Astrocyte (in vitro differentiated cells and primary cell): ENCODE results near the gene CCL17. TPM values are rescaled to one million over a fixed set of nuclear protein-coding genes. Genes with fewer than 3 reads are reported as not detected.

Experiments
- DNase-seq: peaks from one replicate; pipeline ENCODE4 v3.0.0-alpha.2; 2010; ENCODE audit warnings: low read depth
- FAIRE-seq: peaks from 2 replicates; lab custom pipeline; 2011; peaks lifted over from hg19 to GRCh38; lab: Jason Lieb, UNC
- H2AFZ ChIP-seq: 2 replicates; pipeline ENCODE4 v1.6.0; 2012; ENCODE audit warnings: low read depth, low read length, inconsistent platforms
- H3K27ac ChIP-seq: 2 replicates; pipeline ENCODE4 v1.5.1; 2011; ENCODE audit warnings: low read depth, low read length, inconsistent platforms
- H3K27me3 ChIP-seq: 2 replicates; pipeline ENCODE4 v1.6.0; 2011; ENCODE audit warnings: low read length, inconsistent platforms; ENCODE audit not compliant: insufficient read depth
- H3K36me3 ChIP-seq: 2 replicates; pipeline ENCODE4 v1.5.1; 2011; ENCODE audit warnings: low read length, inconsistent platforms; ENCODE audit not compliant: insufficient read depth
- H3K4me1 ChIP-seq: 2 replicates; pipeline ENCODE4 v1.5.1; 2011; ENCODE audit warnings: low read length, inconsistent platforms; ENCODE audit not compliant: insufficient read depth
- H3K4me2 ChIP-seq: 2 replicates; pipeline ENCODE4 v1.6.0; 2012; ENCODE audit warnings: low read length, inconsistent platforms
- H3K4me3 ChIP-seq: 2 replicates; pipeline ENCODE4 v1.5.1; 2011; ENCODE audit warnings: low read depth, mild to moderate bottlenecking, low read length, inconsistent platforms; ENCODE audit not compliant: insufficient read depth
- H3K79me2 ChIP-seq: 2 replicates; pipeline ENCODE4 v1.6.0; 2012; ENCODE audit warnings: mild to moderate bottlenecking, low read length, inconsistent platforms; ENCODE audit not compliant: insufficient read depth
- H3K9ac ChIP-seq: 2 replicates; pipeline ENCODE4 v1.6.0; 2012; ENCODE audit warnings: mild to moderate bottlenecking, low read length, inconsistent platforms
- H3K9me3 ChIP-seq: 2 replicates; pipeline ENCODE4 v1.5.1; 2012; ENCODE audit warnings: low read depth, mild to moderate bottlenecking, low read length, inconsistent platforms; ENCODE audit not compliant: insufficient read depth
- H4K20me1 ChIP-seq: 2 replicates; pipeline ENCODE4 v1.6.0; 2012; ENCODE audit warnings: low read length, inconsistent platforms; ENCODE audit not compliant: insufficient read depth
- H3K27ac Mint-ChIP-seq: one replicate; pipeline ENCODE4 v1.8.0; 2021; ENCODE audit warnings: mild to moderate bottlenecking, mixed read lengths; ENCODE audit not compliant: unreplicated experiment
- H3K27me3 Mint-ChIP-seq: one replicate; pipeline ENCODE4 v1.8.0; 2021; ENCODE audit warnings: low read depth, mixed read lengths; ENCODE audit not compliant: unreplicated experiment
- H3K36me3 Mint-ChIP-seq: one replicate; pipeline ENCODE4 v1.8.0; 2021; ENCODE audit warnings: low read depth, mixed read lengths; ENCODE audit not compliant: unreplicated experiment
- H3K4me1 Mint-ChIP-seq: one replicate; pipeline ENCODE4 v1.8.0; 2021; ENCODE audit warnings: low read depth, mixed read lengths; ENCODE audit not compliant: unreplicated experiment
- H3K4me3 Mint-ChIP-seq: one replicate; pipeline ENCODE4 v1.8.0; 2021; ENCODE audit warnings: mild to moderate bottlenecking, moderate library complexity, mixed read lengths; ENCODE audit not compliant: unreplicated experiment
- H3K9me3 Mint-ChIP-seq: one replicate; pipeline ENCODE4 v1.8.0; 2021; ENCODE audit warnings: mild to moderate bottlenecking, mixed read lengths; ENCODE audit not compliant: unreplicated experiment
- EZH2 ChIP-seq: IDR thresholded peaks from 2 replicates; pipeline ENCODE4 v1.6.1; 2012; ENCODE audit warnings: mild to moderate bottlenecking, low read length, inconsistent platforms; ENCODE audit not compliant: insufficient read depth
- total RNA-seq: library from RNA; stranded (reverse); gene quantifications from 2 replicates; pipeline ENCODE4 v1.2.1, GENCODE V29; 2021
- TF ChIP-seq, protein P1 (sequence below): IDR thresholded peaks from 2 replicates; pipeline ENCODE4 v1.5.1; 2011; ENCODE audit warnings: low read depth, mild to moderate bottlenecking, inconsistent platforms, low read length, moderate library complexity; ENCODE audit not compliant: insufficient read depth

Gene CCL17
- total RNA-seq, 1 donor from 2014 or later: not detected

DNA sequence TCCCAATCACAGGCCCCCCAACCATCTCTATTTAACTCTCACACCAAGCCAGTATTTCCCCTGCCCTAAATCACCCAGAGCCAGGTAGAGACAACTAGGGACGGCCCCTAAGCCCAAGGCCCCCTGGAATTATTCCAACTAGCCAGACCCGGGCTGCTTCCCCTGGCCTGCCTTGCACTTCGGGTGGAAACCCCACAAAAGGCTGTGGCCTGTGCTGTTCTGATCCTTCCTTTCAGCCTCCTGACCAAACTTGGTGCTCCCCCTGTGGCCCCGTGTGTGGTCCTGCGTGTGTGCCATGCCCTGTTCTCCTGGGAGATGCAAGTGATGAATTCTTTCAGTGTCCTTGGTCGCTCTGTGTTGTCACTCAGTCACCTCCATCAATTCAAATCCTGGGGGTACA lies 14.9 kb downstream of the CCL17 start:
- TF ChIP-seq, protein P1, sequence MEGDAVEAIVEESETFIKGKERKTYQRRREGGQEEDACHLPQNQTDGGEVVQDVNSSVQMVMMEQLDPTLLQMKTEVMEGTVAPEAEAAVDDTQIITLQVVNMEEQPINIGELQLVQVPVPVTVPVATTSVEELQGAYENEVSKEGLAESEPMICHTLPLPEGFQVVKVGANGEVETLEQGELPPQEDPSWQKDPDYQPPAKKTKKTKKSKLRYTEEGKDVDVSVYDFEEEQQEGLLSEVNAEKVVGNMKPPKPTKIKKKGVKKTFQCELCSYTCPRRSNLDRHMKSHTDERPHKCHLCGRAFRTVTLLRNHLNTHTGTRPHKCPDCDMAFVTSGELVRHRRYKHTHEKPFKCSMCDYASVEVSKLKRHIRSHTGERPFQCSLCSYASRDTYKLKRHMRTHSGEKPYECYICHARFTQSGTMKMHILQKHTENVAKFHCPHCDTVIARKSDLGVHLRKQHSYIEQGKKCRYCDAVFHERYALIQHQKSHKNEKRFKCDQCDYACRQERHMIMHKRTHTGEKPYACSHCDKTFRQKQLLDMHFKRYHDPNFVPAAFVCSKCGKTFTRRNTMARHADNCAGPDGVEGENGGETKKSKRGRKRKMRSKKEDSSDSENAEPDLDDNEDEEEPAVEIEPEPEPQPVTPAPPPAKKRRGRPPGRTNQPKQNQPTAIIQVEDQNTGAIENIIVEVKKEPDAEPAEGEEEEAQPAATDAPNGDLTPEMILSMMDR: no peak
- TF ChIP-seq EZH2: no peak
- Histone ChIP-seq H3K4me1 (peaks cover 11% of the 10 kb centered on the region), H3K27me3 (peaks cover 2% of the 10 kb centered on the region), H3K9me3 (no peaks in the 10 kb centered on the region), H3K36me3 (no peaks in the 10 kb centered on the region), H2AFZ (no peak overlapping the region), H3K79me2 (no peaks in the 10 kb centered on the region), H3K4me2 (no peak overlapping the region), H3K4me3 (no peak overlapping the region), H3K27ac (no peak overlapping the region), H3K9ac (no peak overlapping the region), H4K20me1 (no peaks in the 10 kb centered on the region)
- DNase-seq: no peak
- no peak overlapping the region for H3K27ac Mint-ChIP-seq
- no peak overlapping the region for H3K4me3 Mint-ChIP-seq
- FAIRE-seq: no peak
- peaks cover 6% of the 10 kb centered on the region for H3K27me3 Mint-ChIP-seq
- H3K4me1 Mint-ChIP-seq: peaks cover 9% of the 10 kb centered on the region
- H3K9me3 Mint-ChIP-seq: no peaks in the 10 kb centered on the region
- H3K36me3 Mint-ChIP-seq: no peaks in the 10 kb centered on the region

DNA sequence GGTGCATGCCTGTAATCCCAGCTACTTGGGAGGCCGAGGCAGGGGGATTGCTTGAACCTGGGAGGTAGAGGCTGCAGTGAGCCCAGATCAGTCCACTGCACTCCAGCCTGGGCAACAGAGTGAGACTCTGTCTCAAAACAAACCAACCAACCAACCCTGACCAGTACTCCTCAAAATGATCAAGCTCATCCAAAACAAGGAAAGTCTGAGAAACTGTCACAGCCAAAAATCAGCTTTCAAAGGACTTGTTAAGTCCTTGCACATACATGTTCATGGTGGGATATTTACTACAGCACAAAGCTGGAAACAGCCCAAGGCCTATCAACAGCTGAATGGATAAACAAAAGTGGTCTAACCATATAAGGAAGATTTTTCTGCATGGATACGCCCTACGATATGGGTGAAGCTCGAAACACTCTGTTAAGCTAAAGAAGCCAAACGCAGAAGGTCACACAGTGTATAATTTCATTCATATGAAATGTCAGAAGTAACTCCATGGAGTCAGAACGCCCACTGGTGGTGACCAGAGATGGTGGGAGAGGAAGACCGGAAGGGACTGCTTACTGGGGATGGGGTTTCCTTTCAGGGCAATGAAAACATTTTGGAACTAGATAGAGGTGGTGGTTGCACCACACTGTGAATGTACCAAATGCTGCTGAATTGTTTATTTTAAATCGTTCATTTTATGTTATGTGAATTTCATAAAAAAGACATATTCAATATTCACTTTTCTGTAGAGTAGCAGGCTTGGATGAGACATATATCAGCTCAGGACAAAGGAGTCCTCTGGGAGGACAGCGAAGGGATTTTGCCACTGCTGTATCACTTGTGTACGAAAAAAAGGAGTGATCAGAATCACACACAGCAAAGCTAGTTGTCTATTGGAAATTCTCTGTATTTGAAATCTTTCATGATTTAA lies 17.7 kb downstream of the CCL17 start:
- no peaks in the 10 kb centered on the region for H4K20me1 ChIP-seq
- H3K4me1 ChIP-seq: peaks cover 5% of the 10 kb centered on the region
- no peaks in the 10 kb centered on the region for H3K27me3 Mint-ChIP-seq
- H3K4me3 ChIP-seq: no peak overlapping the region
- peaks cover 3% of the 10 kb centered on the region for H3K4me1 Mint-ChIP-seq
- H3K27ac ChIP-seq: no peak overlapping the region
- no peak overlapping the region for H3K9ac ChIP-seq
- H3K4me3 Mint-ChIP-seq: no peak overlapping the region
- FAIRE-seq (no peak), DNase-seq (peak; percentile 29)
- H3K79me2 ChIP-seq: no peaks in the 10 kb centered on the region
- H3K27ac Mint-ChIP-seq: no peak overlapping the region
- TF ChIP-seq, protein P1: peak; percentile 58
- TF ChIP-seq EZH2: no peak
- no peaks in the 10 kb centered on the region for H3K36me3 ChIP-seq
- no peaks in the 10 kb centered on the region for H3K9me3 Mint-ChIP-seq
- no peaks in the 10 kb centered on the region for H3K9me3 ChIP-seq
- peaks cover 2% of the 10 kb centered on the region for H3K27me3 ChIP-seq
- H3K36me3 Mint-ChIP-seq: no peaks in the 10 kb centered on the region
- peak overlapping the region; percentile 36 for H2AFZ ChIP-seq
- peak overlapping the region; percentile 22 for H3K4me2 ChIP-seq

DNA sequence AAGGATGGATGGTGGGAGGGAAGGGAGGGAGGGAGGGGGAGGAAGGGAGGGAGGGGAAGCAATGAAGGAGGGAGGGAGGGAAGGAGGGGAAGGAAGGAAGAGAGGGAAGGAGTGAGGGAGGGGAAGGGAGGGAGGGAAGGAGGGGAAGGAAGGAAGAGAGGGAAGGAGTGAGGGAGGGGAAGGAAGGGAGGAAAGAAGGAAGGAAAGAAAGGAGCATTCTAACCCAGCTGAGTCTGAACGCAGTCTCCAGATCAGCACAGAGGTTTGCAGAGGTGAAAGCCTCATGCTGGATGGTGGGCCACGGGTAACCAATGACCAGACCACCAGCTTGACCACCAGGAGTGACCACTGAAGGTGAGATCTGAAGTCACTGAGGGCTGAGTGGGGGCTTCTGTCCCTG lies 18.6 kb downstream of the CCL17 start:
- no peak overlapping the region for H3K27ac Mint-ChIP-seq
- FAIRE-seq (no peak), DNase-seq (no peak)
- H3K4me1 Mint-ChIP-seq: peaks cover 2% of the 10 kb centered on the region
- H3K4me3 Mint-ChIP-seq: no peak overlapping the region
- H3K9ac ChIP-seq: no peak overlapping the region
- H3K4me3 ChIP-seq: no peak overlapping the region
- H3K4me2 ChIP-seq: no peak overlapping the region
- H4K20me1 ChIP-seq: no peaks in the 10 kb centered on the region
- no peaks in the 10 kb centered on the region for H3K27me3 ChIP-seq
- peaks cover 5% of the 10 kb centered on the region for H3K4me1 ChIP-seq
- TF ChIP-seq EZH2: no peak
- H2AFZ ChIP-seq: no peak overlapping the region
- H3K36me3 ChIP-seq: peaks cover 6% of the 10 kb centered on the region
- H3K9me3 Mint-ChIP-seq: no peaks in the 10 kb centered on the region
- H3K27me3 Mint-ChIP-seq: no peaks in the 10 kb centered on the region
- H3K9me3 ChIP-seq: no peaks in the 10 kb centered on the region
- no peak overlapping the region for H3K27ac ChIP-seq
- H3K36me3 Mint-ChIP-seq: no peaks in the 10 kb centered on the region
- H3K79me2 ChIP-seq: no peaks in the 10 kb centered on the region
